WERI-Rb-1 (cell line): ENCODE measurements around the gene ERN1.

ENCODE experiments used
- DNase-seq: peaks from one replicate; pipeline ENCODE4 v3.0.0-alpha.2; 2020
- H3K27ac ChIP-seq: fragments of 250-450 bp; sonication (Bioruptor Pico); 2 replicates; pipeline ENCODE4 v1.5.1; 2020; ENCODE audit warnings: mild to moderate bottlenecking, moderate library complexity
- H3K27me3 ChIP-seq: fragments of 250-450 bp; sonication (Bioruptor Pico); 2 replicates; pipeline ENCODE4 v1.5.1; 2021; ENCODE audit warnings: mild to moderate bottlenecking, low read depth, moderate library complexity; ENCODE audit not compliant: insufficient read depth, severe bottlenecking
- H3K36me3 ChIP-seq: fragments of 250-450 bp; sonication (Bioruptor Pico); 2 replicates; pipeline ENCODE4 v1.5.1; 2020; ENCODE audit warnings: mild to moderate bottlenecking, moderate library complexity
- H3K4me3 ChIP-seq: 2 replicates; pipeline ENCODE4 v1.5.1; 2011; ENCODE audit warnings: low read depth, mild to moderate bottlenecking, control low read depth, low read length
- H3K9me3 ChIP-seq: fragments of 250-450 bp; sonication (Bioruptor Pico); 2 replicates; pipeline ENCODE4 v1.5.1; 2021; ENCODE audit warnings: mild to moderate bottlenecking, moderate library complexity; ENCODE audit not compliant: severe bottlenecking
- CTCF ChIP-seq: IDR thresholded peaks from 2 replicates; pipeline ENCODE4 v1.5.1; 2011; ENCODE audit warnings: low read depth, mild to moderate bottlenecking, control low read depth, inconsistent platforms, low read length

Gene ERN1

DNA sequence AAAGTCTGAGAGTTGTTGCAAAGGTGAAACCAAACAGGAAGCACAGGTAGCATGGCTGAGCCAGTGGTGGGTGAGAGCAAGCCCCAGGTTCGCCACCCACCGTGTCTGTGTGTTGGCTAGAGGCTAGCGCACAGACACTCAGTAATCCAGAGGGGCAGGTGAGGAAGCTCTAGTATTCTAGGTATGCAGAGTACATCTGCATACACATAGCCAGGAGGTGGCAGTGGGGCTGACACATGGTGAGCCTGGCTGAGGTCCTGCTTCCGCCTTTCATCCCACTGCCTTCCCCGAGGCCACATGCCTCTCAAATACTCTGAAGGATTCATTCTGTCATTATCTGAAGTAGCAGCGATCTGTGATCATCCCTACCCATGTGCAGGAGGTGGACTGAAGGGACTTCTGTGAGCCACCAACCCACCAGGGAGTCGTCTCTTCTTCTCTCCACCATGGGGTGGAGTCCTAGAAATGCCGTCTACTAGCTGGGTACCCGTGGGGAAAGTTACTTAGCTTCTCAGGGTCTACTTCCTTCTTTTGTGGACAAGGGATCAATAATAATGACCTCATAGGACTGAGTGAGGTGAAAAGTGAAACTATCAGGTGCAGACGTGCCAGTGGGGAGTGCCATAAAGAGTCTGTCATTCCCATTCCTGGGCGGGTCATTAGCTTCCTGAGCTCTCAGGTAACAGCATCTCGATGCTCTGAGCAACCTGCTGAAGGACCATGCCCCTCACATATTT, 73.5 kb downstream of the ERN1 start:
- no peaks in the 10 kb centered on the region for H3K9me3 ChIP-seq
- no peak for TF ChIP-seq CTCF
- DNase-seq, result no peak
- peaks cover 75% of the 10 kb centered on the region for H3K36me3 ChIP-seq
- no peak overlapping the region for H3K4me3 ChIP-seq
- no peaks in the 10 kb centered on the region for H3K27me3 ChIP-seq
- H3K27ac ChIP-seq, result no peak overlapping the region

DNA sequence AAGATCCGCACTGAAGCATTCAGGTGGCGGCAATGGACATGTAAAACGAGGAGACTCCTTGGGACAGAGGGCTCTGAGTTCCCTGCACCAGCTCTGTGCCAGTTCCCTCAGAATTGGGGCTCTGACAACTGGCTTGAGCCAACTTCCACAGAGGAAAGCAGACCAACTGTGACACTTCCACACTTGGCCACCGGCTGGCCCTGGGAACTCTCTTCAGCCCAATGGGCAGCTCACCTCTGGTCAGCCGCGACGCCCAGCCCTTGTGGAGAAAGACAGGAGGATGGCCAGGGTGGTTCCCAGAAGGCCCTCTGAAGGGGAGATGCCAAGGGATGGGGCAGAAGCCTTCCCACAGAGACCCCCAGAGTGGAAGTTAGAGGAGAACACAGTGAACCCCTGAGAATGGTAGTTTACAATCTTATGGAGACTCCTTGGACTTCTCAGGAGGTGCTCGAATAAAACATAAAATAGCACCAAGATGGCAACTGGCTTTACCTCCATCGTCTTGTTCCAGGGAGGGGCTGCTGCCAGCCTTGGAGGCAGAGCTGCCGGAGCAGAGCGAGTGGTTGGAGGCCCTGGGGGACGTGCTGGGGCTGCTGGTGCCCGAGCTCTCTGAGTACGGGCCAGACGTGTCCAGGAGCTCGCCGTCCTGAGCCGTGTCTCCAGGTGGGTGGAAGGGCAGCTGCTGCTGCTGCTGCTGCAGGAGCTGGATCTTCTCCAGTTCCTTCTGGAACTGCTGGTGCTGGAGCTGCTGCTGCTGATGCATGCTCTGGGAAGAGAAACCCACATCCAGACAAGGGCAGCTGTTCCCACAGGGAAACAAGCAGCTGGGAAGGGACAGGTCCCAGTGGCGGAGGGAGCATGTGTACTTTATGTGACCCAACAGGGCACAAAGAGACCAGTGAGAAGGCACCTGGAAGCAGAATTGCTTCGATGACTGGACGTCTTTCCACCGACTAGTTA, 74.5 kb downstream of the ERN1 start:
- no peak overlapping the region for H3K27ac ChIP-seq
- no peaks in the 10 kb centered on the region for H3K27me3 ChIP-seq
- peak; percentile 21; the same call in 1 of the 2 replicates for TF ChIP-seq CTCF
- no peak for DNase-seq
- peaks cover 70% of the 10 kb centered on the region for H3K36me3 ChIP-seq
- no peaks in the 10 kb centered on the region for H3K9me3 ChIP-seq
- no peak overlapping the region for H3K4me3 ChIP-seq

- H3K36me3 ChIP-seq, result peaks cover 72% of the 10 kb centered on the region
- H3K4me3 ChIP-seq, result no peak overlapping the region
- no peak for TF ChIP-seq CTCF
- no peaks in the 10 kb centered on the region for H3K27me3 ChIP-seq
- H3K9me3 ChIP-seq, result no peaks in the 10 kb centered on the region
- no peak overlapping the region for H3K27ac ChIP-seq
- no peak for DNase-seq
Observed at GRCh38 chr17:64054304-64054703, 75.6 kb downstream of the ERN1 start.

GRCh38 chr17:64053101-64053500, 76.8 kb downstream of the ERN1 start:
- no peaks in the 10 kb centered on the region for H3K27me3 ChIP-seq
- no peak overlapping the region for H3K27ac ChIP-seq
- peaks cover 77% of the 10 kb centered on the region for H3K36me3 ChIP-seq
- no peak overlapping the region for H3K4me3 ChIP-seq
- no peak for DNase-seq
- TF ChIP-seq CTCF, result no peak
- H3K9me3 ChIP-seq, result no peaks in the 10 kb centered on the region

GRCh38 chr17:64051153-64051552, 78.8 kb downstream of the ERN1 start:
- Histone ChIP-seq H3K9me3 (no peaks in the 10 kb centered on the region), H3K27me3 (no peaks in the 10 kb centered on the region), H3K36me3 (peaks cover 79% of the 10 kb centered on the region), H3K4me3 (no peak overlapping the region), H3K27ac (no peak overlapping the region)
- DNase-seq, result no peak
- no peak for TF ChIP-seq CTCF
